ENCODE measurements around the gene ALPL.
"Not testable (repeated sequence)": the region's sequence is repeated elsewhere in the genome, so short reads cannot be mapped to it uniquely, and the experiment has no call there.

The ALPL gene

DNA sequence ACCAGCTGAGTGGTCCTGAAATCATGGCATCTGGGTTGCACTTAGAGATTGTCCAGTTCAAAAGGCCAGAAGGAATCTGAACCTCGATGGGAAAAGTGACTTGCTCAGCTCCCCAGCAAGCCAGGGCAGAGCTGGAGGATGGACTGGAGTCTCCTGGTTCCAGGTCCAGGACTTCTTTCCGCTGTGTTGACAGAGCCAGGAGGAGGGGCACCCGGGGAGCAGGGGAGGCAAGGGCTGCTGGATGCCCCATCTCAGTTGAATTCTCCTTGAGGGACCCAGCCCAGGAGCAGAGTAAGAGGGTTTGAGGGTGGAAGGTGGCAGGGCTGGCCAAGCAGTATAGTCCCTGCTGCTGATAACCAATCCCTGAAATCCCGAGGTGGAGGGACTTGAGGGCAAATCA is 2.4 kb upstream of the ALPL start:
- no peak overlapping the region for H3K4me3 ChIP-seq
- H3K27ac ChIP-seq: no peak overlapping the region

DNA sequence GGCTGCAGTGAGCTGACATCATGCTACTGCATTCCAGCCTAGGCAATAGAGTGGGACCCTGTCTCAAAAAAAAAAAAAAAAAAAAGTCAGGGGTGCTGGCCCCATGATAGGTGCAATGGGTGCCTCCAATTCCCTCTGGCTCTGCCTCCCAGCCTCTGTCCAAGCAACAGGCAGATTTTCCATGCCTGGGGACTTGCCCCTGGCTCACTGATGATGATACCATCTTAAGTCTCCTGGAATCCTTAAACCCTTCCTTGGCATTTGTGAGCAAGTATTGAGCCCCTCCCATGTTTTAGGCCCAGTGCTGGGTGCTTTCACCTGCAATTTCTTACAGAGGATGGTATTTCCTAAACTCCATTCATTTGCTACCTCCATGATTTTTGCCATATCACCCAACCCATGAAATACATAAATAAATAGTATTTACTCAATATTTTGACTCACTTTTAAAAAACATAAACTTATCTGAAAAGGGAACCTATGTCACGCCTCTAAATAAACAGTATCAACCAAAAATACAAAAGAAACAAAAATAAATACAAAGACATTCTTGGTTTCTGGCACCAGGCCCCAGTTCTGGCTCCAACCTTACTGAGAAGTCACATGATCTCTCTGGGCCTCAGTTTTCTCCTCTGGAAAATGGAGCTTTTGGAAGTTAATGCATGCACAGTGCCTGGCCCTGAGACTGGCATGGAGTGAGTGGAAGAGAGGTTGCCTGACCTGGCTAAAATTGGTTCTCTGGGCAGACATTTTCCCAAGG is 1.5 kb upstream of the ALPL start:
- H3K27ac ChIP-seq: no peak overlapping the region

DNA sequence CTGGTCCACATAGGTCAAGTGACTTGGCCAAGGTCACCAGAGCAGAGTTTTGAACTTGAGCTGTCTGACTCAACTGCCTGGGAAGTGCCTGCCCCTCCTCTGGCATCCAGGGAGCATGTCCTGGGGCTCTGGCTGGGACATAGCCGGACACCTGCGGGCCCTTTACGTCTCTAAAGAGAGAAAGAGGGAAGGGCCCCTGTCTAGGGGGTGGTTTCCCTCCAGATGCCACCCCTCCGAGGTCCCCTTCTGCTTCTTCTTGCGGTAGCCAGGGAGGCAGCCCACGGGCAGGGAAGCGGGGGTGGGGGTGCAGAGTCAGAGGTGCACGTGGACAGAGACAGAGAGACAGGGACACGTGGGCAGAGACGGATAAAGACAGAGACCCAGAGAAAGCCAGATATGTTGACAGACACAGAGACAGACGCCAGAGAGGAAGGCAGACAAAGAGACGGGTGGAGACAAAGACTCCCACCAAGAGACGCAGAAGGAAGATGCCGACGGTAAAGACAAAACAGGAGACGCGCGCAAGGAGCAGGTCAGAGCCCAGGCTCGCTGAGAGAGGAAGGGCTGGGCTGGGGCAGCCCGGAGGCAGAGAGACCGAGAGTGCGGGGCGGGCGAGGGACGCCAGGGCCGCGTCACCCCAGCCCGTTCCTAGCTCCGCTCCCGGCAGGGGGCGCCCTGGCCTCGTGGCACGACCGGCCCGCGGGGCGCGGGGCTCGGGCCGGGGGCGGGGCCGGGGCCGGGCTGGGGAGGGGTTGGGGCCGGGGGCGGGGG is 458 bp upstream of the ALPL start:
- Histone ChIP-seq H3K27ac (no peak overlapping the region), H3K4me3 (peak overlapping the region in 3 of 7 experiments; percentile 17 to 19 (median 19))

More for the DNA sequence above, 1.5 kb upstream of the ALPL start:
- no peak overlapping the region for H3K4me3 ChIP-seq

DNA sequence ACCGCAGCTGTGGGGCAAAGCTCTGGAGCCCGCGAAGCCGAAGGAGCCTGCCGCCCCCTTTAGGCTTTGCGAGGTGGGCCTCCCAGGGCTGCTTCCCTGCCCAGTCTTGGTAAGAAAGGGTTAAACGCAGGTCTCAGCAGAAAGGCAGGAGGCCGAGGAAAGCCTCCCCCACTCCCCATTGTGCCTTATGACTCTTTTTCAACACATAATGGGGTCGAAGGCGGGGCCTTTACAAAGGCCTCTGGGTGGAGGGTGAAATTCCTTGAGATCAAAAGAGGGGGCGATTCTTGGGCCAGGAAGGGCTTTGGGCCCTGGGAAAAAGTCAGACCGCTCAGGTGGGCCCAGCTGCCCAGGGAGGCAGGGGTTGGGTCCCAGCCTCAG is 880 bp downstream of the ALPL start:
- Histone ChIP-seq H3K4me3 (peak overlapping the region in 1 of 7 experiments; percentile 21), H3K27ac (no peak overlapping the region)

DNA sequence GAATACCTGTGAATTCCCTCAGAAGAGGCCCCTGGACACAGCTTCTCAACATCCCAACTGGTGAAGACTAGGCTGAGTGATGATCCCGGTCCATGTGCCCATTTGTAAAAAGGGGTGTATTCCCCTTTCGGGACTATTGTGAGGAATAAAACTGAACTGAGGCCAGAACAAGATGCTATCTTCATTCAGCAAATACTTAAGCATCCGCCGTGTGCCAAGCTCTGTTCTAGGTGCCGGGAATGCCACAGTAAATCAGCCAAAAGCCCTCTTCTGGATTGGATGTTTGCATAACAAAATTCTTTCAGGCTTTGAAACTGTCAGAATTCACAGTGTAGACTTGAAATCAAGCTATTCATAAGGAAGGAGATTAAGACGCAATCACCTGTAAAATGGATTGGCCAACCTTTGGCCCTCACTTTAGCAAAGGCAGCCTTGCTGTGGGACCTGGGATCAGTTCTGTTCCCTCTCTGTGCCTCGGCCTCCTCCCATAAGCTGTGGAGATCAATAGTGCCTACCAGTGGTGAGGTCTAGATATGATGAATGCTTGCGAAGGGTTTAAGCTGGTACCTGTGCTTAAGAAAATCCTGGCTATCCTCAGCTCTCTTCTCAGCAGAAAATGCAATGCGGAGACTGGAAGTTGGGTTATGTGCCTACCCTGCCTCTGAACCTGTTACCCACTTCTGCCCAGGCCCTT is 1.8 kb downstream of the ALPL start:
- Histone ChIP-seq H3K27ac (peak overlapping the region in 5 of 21 experiments; percentile 35 to 55 (median 40)), H3K4me3 (no peak overlapping the region)

DNA sequence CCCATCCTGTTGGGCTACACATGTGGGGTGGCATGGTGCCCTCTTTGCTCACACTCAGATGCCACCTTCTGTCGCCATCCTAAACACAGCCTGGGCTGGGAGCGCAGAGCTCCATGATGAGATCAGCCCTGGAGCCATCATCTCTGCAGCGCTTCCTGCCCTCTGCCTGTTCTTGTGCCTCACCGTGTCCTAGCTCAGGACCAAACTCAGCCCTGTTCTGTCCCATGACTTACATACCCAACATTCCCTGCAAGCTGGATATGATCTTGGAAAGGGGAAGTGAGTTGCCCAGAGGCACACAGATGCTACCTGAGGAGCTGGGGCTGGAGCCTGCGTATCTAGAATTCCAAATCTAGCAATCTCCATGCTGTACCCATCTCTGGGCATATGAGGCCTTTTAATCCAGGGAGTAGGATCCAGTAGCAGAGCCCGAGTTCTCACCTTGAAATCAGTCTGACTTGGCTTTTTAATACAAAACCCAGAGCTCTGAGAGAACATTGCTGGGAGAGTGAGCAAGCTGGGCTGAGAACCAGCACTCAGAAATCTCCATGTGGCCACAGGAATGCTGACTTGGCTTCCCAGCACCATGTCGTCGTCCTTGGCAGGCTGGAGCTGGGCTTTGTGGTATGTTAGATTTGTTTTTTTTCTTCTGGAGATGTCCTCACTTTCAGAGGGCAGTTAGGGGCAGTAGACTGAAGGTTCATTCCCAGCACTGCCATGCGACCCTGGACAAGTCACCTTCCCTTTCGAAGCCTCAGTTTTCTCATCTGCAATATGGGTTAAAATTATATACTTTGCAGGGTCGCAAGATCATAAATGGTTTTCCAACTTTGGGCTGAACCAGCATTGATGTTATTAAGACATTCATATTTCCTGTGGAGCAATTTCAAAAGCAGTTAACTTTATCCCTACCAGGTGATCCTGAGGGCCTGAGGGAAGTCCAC is 2.6 kb downstream of the ALPL start:
- H3K27ac ChIP-seq: peak overlapping the region in 5 of 21 experiments; percentile 35 to 55 (median 40)
- H3K4me3 ChIP-seq: no peak overlapping the region

DNA sequence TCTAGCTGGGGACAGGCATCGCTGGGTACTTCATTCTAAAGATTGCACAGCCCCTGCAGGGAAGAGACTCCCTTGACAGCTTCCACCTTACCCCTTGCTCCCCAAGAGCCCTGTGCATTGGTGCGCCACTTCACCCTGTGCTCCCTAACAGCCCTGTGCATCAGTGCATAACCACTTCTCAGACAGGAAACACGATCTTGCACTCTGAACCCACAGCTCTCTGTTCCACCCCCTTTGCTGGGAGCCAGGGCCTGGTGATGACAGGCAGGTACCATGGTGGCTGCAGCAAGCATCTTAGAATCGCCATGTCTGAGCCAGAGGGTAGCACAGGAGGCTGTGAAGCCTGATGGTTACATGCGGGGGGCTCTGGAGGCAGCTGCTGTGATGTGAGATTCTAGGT is 5.0 kb downstream of the ALPL start:
- Histone ChIP-seq H3K4me3 (no peak overlapping the region), H3K27ac (no peak overlapping the region)

DNA sequence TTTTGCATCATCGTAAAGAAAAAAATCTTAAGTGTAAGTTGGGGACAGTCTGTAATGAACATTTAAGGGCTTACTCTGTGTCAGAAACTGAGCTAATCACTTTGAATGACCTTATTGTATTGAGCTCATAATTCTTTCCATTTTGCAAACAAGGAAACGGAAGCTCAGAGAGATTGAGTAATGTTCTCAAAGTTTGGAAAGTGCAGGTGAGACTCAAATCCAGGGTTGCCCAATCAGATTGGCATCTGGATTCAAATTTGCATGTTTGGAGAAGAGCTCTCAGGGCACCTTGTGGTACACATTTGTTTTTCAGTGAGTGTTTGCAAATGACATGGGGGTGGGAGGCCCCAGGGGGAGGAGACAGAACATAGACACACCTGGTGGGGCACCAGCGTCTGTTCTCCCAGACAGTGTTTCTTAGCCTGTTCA is 8.0 kb downstream of the ALPL start:
- Histone ChIP-seq H3K4me3 (no peak overlapping the region), H3K27ac (peak overlapping the region in 2 of 21 experiments; percentile 17 to 20)

DNA sequence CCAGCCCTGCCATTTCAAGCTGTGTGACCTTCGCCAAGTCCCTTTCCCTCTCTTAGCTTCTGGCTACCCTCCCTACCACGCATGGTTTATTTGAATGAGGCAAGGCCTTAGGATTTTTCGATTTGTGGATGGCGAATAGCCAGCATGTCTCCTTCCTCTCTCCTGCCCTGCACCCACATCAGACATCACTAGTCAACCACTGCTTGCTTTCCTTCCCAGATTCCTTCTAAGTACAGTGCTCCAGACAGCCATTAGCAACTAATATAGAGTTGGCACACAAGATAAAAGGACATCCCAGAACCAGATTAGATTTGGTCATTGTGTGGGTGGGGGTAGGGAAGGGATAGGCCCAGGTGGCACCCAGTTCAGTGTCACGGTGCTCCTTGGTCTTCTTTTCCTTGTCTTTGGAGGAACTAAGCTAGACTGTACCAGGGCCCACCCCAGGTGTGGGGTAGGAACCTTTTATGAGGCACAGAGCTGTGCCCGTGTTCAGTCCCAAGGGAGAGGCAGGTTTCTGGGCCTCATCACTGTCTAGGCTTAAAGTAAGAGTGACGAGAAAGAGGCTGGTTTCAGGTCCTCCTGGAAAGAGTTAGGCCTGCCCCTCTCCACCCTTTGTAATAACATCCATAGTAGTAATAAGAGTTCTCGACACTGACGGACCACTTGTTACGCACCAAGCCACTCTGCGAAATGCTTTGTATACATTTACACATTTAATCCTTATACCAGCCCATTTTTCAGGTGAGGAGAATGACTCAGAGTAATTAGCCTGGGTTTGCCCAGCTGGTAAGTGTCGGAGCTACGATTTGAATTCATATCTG is 8.6 kb downstream of the ALPL start:
- Histone ChIP-seq H3K4me3 (no peak overlapping the region), H3K27ac (peak overlapping the region in 1 of 21 experiments; percentile 20)

DNA sequence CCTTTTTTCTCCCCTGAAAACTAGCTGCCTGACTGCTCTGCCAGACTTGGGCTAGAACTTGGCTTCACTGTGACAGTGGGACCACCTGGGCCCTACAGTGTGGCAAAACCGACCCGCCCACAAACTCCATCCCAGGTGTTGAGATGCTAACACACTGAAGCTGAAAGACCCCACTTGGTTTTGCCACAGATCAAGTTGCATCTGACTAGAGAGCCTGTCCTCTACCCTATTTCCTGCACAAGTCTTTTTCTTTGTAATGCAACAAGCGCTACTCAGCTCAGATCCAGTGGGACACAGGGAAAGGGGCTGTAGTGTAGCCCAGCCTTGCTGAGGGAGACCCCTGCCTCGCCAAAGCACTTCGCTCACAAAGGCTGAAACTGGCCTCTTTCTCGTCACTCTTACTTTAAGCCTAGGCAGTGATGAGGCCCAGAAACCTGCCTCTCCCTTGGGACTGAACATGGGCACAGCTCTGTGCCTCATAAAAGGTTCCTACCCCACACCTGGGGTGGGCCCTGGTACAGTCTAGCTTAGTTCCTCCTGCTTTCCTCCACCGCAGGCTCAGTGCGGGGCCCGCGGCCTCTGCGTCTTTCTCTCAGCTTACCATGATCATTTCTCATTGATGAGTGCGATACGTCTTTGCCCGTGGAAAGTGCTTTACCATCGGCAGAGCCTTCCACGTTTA is 9.7 kb downstream of the ALPL start:
- Histone ChIP-seq H3K4me3 (no peak overlapping the region), H3K27ac (no peak overlapping the region)

DNA sequence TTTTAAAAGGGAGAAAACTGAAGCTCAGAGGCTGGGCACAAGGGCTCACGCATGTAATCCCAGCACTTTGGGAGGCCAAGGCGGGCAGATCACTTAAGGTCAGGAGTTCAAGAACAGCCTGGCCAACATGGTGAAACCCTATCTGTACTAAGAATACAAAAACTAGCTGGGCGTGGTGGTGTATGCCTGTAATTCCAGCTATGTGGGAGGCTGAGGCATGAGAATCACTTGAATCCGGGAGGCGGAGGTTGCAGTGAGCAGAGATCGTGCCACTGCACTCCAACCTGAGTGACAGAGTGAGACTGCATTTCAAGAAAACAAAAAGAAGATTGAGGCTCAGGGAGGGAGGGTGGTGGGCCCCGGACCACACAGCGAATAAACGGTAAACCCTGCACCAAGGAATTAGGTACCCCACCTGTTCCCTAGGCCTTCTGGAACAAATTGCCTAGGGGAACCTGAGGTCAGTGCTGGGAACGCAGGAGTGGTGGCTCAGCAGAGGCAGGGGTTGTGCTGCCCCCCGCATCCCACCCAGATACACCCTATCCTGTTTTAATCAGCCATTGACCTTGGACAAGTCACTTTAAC is 10.4 kb downstream of the ALPL start:
- H3K27ac ChIP-seq, H3K4me3 ChIP-seq: not testable (repeated sequence)

DNA sequence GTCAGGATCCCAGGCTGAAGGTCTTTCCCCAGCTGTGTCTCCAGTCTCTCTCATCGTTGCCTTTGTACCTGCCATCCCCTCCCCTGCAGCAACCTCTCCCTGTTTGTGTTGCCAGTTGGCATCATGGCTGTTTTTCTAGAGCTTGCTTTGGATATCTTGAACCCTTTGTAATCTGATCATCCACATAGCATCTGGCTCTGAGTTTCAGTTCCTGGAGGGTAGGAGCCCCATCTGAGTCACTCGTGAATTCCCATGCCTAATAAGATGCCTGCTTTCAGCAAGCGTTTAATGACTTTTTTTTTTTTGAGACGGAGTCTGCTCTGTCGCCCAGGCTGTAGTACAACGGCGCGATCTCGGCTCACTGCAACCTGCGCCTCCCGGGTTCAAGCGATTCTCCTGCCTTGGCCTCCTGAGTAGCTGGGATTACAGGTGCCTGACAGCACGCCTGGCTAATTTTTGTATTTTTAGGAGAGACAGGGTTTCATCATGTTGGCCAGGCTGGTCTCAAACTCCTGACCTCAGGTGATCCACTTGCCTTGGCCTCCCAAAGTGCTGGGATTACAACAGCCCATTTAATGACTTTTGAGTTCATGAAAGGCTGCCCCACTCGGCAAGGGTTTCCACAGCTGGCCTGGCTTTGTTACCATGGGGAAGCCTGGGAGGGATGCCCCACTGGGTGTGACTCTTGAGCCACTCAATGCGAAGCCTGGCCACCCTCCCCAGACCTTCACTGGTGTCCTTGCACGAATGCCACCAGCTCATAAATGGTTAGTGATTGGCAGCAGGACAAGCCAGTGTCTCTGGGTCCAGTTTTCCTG is 11.9 kb downstream of the ALPL start:
- no peak overlapping the region for H3K4me3 ChIP-seq
- no peak overlapping the region for H3K27ac ChIP-seq

DNA sequence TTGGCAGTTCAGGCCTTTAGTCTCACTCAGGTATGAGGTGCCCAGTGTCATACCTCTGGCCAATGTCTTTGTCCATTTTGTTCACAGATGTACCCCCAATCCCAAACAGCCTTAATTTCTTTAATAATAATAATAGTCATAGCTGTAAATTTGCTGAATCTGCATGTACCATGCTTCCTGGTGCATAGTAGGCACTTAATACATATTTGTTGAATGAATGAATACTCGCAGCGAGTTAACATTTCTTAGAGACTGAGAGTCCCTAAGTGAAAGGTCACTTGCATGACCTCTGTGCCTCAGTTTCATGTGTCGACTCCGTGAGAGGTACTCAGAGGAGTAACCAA is 12.5 kb downstream of the ALPL start:
- Histone ChIP-seq H3K4me3 (no peak overlapping the region), H3K27ac (no peak overlapping the region)

DNA sequence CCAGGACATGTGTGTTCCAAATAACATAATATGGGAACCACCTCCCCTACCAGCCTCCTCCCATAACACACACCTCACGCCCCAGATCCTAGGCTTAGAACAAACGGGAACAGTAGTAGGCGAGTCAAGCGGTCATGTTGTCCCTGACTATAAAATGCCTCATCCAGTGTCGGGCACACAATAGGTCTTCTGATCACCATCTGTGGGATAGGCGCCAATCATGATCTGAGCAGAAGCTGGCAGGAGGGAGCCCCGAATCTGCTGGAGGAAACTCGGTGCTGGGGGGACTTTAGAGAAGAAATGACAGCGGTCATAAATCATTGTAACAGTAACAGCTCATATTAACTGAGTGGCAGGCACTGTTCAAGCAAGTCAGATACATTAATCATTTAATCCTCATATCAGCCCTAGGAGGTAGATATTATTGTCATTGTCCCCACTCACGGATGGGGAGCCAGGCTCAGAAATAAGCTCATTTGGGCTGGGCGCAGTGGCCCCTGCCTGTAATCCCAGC is 13.4 kb downstream of the ALPL start:
- H3K27ac ChIP-seq: no peak overlapping the region
- H3K4me3 ChIP-seq: no peak overlapping the region

DNA sequence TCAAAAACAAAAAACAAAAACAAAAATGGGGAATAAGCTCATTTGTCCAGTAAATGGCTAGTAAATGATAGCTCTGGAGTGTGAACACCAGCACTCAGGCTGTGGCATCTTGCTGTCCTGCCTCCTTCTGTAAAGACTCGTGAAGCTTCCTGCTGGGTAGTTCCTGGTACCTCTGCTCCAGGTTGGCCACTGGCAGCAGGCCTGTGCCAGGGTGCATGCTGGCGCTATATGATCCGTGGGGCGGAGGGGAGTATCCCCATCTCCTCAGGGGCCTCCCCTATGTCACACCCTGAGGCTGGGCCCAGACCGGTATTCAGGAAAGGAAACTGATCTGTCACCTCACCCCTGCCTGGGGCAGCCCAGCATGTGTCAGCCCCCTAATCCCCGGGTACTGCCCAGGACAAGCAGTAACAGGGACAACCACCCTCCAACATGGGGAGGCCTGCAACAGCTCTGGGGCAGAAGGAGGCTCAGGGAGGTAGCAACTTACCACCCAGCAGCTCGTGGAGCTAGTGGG is 14.1 kb downstream of the ALPL start:
- no peak overlapping the region for H3K27ac ChIP-seq
- no peak overlapping the region for H3K4me3 ChIP-seq

DNA sequence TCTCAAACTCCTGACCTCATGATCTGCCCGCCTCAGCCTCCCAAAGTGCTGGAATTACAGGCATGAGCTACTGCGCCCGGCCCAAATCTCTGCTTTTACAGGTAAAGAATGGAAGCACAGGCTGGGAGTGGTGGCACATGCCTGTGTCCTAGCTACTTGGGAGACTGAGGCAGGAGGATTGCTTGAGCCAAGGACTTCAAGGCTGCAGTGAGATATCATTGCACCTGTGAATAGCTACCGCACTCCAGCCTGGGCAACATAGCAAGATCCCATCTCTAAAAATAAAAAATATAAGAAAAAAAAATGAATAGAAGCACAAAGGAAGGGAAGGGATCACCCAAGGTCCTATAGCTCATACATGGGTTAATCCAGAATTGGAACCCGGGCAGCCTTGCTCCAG is 15.0 kb downstream of the ALPL start:
- no peak overlapping the region for H3K27ac ChIP-seq

More for the DNA sequence above, 15.0 kb downstream of the ALPL start:
- no peak overlapping the region for H3K4me3 ChIP-seq
